GOT3 (cell line): ENCODE data around the gene RAD51B.

ENCODE experiments used
- DNase-seq: peaks from one replicate; lab custom pipeline; 2025; ENCODE audit warnings: mixed read lengths; lab: John Stamatoyannopoulos, UW

RAD51B gene

GRCh38 chr14:68702135-68702534 lies 882.6 kb downstream of the RAD51B start:
- DNase-seq: no peak

GRCh38 chr14:68702578-68702977 lies 883.0 kb downstream of the RAD51B start:
- DNase-seq: no peak

GRCh38 chr14:68703093-68703492 lies 883.5 kb downstream of the RAD51B start:
- DNase-seq: no peak

- DNase-seq: no peak
These were observed 885.4 kb downstream of the RAD51B start for GRCh38 chr14:68704736-68705720.

GRCh38 chr14:68705741-68706283 lies 886.2 kb downstream of the RAD51B start:
- DNase-seq: no peak

DNA sequence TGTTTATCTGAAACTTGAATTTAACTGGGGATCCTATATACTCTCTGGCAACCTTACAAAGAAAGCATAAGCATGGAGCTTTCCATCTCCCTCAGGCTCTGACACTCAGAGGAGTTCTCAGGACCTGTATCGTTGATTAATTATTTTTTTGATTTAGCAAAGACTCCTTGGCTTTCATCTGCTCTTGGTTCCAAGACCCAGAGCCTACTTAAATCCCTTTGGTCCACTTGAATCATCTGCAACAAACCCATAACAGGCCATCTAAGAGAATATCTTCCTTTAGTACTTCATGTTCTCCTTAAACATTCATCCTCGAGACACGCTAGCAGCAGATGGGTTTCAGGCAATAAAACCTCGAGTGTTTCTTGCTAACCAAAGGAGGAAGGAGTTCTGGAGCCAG lies 887.9 kb downstream of the RAD51B start:
- DNase-seq: no peak

DNA sequence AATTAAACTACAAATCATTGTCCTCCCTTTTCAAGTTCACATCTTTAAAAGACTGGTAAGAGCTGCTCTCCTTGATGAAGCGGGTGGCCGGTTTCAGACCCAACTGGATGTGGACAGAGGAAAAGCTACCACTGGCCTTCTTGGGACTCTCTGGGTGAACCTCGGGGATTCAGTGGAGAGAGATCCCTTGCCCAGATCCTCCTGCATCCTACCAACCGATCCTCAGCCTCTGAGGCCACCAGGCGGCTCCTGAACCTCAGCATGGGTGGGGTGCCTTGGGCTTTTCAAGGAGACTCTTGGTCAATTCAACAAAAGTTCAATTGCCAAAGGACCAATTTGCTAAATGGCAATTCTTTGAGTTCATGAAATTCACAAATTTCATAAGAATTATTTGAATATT lies 888.8 kb downstream of the RAD51B start:
- no peak for DNase-seq

GRCh38 chr14:68709007-68709406 lies 889.4 kb downstream of the RAD51B start:
- no peak for DNase-seq

DNA sequence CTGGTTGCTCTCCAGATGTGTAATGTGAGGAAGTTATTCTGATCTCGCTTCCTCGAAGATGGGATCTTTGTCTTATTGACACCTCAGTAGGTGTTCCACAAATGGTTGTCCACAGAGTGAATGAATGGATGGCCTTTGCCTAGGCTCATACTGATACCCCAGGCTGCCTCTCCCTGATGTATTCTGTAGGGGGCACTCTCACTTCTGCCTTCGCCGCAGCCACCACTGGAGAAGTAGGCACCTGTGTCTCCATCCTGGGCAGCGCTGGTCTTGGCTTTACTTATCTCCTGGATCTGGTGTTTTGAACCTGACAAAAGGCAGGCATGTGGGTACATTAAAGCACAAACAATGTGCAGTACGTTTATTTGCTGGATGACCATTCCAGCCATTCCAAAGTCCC lies 891.2 kb downstream of the RAD51B start:
- DNase-seq: no peak

DNA sequence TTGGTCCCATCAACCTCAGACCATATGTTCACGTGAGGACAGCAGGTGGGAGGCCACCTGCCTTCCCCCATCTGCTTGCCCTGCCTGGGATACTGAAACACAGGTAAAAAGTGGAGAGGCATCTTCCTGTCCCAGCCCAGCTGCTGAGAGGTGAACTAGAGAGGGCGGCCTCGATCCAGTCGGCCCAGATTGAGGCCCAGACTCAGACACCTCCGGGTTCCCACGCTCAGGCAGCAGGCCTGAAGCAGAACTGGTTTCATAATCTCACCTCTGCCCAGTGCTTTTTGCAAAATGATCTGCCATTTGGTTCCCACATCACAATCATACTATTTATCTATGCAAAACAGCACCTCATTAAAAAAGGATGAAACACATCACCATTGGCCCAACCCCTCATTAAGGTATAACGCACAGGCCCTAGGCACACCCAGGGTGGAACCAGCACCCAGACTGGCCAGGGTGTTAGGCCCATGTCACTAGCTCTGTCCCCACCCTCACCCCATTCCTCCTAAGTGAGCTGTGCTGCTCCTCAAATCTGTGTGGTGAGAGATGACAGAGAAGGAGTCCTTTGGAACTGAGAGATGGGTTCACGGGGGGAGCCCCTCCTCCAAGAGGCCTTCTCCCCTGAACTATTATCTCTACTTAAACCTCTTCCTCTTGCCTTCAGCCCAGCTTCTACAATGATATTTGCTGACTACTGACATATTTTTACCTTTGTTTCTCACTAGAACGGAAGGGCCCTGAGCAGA lies 892.2 kb downstream of the RAD51B start:
- no peak for DNase-seq

GRCh38 chr14:68712703-68713370 lies 893.3 kb downstream of the RAD51B start:
- no peak for DNase-seq

DNA sequence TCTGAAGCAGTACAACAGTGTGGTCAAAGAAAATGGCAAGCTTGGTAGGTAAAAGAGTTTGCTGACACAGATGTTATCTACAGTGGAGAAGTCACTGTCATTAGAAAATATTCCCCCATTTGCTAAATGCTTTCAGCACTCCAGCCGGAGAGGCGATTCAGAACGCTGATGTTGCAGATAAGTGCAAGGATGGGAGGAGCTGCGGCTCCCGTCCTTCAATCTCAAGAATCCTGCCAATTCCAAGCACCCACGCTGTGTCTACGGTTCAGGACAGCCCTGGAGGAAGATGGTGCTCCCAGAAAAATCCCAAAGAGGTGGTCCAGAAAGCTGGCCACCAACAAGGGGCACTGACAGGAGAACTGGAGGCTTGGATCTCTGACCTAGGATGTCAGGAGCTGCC lies 894.2 kb downstream of the RAD51B start:
- no peak for DNase-seq

GRCh38 chr14:68714991-68715924 lies 895.7 kb downstream of the RAD51B start:
- DNase-seq: no peak

GRCh38 chr14:68716698-68717097 lies 897.1 kb downstream of the RAD51B start:
- DNase-seq: no peak

GRCh38 chr14:68718023-68718990 lies 898.7 kb downstream of the RAD51B start:
- no peak for DNase-seq

DNA sequence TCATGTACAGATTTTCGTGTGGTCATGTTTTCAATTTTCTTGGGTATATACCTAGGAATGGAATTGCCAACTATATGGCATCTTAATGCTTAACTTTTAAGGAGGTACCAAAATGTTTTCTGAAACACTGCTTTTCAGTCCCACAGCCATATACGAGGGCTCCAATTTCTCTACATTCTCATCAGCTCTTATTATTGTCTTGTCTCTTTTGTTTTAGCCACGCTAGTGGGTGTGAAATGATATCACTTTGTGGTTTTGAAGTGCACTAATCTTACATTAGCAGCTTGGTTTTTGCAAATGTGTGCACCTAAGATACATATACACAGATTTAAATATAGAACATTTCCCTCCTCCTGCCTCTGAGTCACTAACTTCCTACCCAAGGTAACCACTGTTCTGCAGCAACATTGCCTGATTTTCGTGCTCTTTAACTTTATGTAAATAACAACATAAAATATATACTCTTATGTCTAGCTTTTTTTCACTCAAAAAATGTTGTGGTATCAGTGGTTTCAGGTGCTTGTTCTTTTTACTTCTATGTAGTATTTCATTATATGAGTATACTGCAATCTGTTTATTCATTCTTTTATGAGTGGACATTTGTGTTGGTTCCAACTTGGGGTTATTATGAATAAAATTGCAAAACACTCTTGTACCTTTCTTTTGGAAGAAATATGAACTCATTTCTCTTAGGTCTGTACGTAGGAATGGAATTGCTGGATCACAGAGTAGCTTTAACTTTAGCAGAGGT lies 900.2 kb downstream of the RAD51B start:
- no peak for DNase-seq

GRCh38 chr14:68722186-68722585 lies 902.6 kb downstream of the RAD51B start:
- no peak for DNase-seq

DNA sequence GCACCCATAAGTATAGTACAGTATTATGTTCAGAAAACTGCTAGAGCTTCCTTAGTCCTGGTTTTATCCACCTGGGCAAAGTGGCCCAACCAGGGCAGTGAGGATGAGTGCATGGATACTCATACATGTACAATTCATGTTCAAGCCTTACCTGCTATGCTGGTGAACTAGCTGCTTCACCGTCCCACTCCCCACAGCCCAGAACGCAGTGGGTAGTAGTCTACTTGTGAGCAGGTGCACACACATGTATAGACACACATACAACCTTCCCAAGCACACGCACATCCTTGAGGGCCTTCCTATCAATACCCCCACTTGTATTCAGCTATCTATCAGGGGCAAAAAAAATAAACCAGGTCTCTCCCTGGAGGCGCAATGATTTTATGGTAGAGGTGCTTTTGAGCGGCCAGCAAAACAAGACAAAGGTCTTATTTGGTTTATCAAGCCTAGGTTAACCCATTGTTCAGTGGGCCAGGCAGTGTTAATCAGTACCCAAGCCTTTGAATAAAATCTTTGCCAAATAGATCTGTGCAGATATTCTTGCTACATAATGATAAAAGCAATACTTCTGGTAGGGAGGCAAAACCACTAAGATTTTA lies 903.5 kb downstream of the RAD51B start:
- DNase-seq: no peak

- no peak for DNase-seq
These were observed 904.3 kb downstream of the RAD51B start for GRCh38 chr14:68723808-68724268.
